SU-DHL-6 (cell line): ENCODE data around the gene IFNL4.

Source experiments
- EZH2phosphoT487 ChIP-seq: fragments of 200-600 bp; sonication (generic), shearing (Covaris generic); conservative IDR thresholded peaks from 2 replicates; pipeline ENCODE4 v1.6.1; 2018; ENCODE audit warnings: mild to moderate bottlenecking, antibody characterized with exemption, low read length, moderate library complexity, mixed read lengths
- TF ChIP-seq, protein P1 (sequence below): fragments of 200-600 bp; sonication (generic); IDR thresholded peaks from one replicate; pipeline ENCODE4 v1.5.1; 2017; ENCODE audit warnings: antibody characterized with exemption, mild to moderate bottlenecking, low read length, moderate library complexity; ENCODE audit not compliant: insufficient read depth, poor library complexity, severe bottlenecking

DNA sequence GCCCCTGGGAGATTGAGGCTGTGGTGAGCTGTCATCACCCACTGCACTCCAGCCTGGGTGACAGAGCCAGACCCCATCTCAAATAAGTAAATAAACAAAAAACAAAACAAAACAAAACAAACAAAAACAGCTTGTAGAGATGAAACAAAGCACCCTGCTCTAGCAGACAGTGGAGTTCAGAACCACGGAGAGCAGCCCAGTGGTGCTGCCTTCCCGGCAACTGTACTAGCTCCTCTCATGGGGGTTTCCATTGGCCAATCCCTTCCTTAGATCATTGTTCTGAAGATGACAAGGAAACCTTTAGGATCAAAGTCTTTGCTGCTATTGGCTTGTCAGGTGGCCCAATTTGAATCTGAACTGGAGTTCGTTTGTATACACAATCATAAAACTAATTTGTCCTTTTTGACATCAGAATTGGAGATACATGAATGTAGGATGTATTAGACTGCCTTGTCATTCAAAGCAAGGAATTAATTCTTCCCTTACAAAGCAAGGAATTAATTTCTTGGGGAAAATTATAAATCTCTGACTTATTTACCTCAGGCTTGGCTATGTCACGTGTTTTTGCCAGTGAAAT, 24.9 kb downstream of the IFNL4 start:
- TF ChIP-seq, protein P1, sequence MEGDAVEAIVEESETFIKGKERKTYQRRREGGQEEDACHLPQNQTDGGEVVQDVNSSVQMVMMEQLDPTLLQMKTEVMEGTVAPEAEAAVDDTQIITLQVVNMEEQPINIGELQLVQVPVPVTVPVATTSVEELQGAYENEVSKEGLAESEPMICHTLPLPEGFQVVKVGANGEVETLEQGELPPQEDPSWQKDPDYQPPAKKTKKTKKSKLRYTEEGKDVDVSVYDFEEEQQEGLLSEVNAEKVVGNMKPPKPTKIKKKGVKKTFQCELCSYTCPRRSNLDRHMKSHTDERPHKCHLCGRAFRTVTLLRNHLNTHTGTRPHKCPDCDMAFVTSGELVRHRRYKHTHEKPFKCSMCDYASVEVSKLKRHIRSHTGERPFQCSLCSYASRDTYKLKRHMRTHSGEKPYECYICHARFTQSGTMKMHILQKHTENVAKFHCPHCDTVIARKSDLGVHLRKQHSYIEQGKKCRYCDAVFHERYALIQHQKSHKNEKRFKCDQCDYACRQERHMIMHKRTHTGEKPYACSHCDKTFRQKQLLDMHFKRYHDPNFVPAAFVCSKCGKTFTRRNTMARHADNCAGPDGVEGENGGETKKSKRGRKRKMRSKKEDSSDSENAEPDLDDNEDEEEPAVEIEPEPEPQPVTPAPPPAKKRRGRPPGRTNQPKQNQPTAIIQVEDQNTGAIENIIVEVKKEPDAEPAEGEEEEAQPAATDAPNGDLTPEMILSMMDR = no peak
- no peak for TF ChIP-seq EZH2phosphoT487
